Left lung (tissue), 10 donors: Measurements from ENCODE around the gene PRCC. TPM values are rescaled to one million over a fixed set of nuclear protein-coding genes. Genes with fewer than 3 reads are reported as not detected.
A peak's percentile ranks its signal among the peaks of the same experiment; 100 is the strongest.

Experiments
- ATAC-seq: fragments of 200-7000 bp; cut with Tn5 transposase; one replicate; pipeline ENCODE4 v1.9.1; 2020; ENCODE audit warnings: moderate library complexity
- DNase-seq, 4 donors: peaks; one replicate each; pipeline ENCODE4 v3.0.0-alpha.2; 2013 to 2020
- H3K27ac ChIP-seq, 2 donors: fragments of 200-600 bp; sonication (generic) in 1 of 2; one replicate each; pipeline versions ENCODE4 v1.5.0 to v1.8.0; 2020 to 2021
- H3K27me3 ChIP-seq, 2 donors: fragments of 200-600 bp; sonication (generic) in 1 of 2; one replicate each; pipeline versions ENCODE4 v1.5.0 to v1.8.0; 2020 to 2021
- H3K36me3 ChIP-seq, 2 donors: fragments of 200-600 bp; sonication (generic) in 1 of 2; one replicate each; pipeline versions ENCODE4 v1.5.0 to v1.8.0; 2020 to 2021
- H3K4me1 ChIP-seq, 2 donors: fragments of 200-600 bp; one replicate each; pipeline ENCODE4 v1.8.0; 2021
- H3K4me3 ChIP-seq, 2 donors: fragments of 200-600 bp; sonication (generic) in 1 of 2; one replicate each; pipeline versions ENCODE4 v1.5.0 to v1.8.0; 2020 to 2021; ENCODE audit warnings: mild to moderate bottlenecking in 1 of 2
- H3K9me3 ChIP-seq, 2 donors: fragments of 200-600 bp; sonication (generic) in 1 of 2; one replicate each; pipeline versions ENCODE4 v1.5.0 to v1.8.0; 2020 to 2021
- CTCF ChIP-seq, 2 donors: fragments of 200-600 bp; sonication (generic) in 1 of 2; IDR thresholded peaks; one replicate each; pipeline versions ENCODE4 v1.5.0 to v1.8.0; 2021; ENCODE audit warnings: antibody characterized with exemption in 2 of 2
- intact Hi-C, 2 donors: fragments of 100-400 bp; cut with DNase I; formaldehyde crosslinking; loops; one replicate each; pipeline versions ENCODE4 v1.11.2 to v1.14.2; 2022
- polyA plus RNA-seq, 6 donors: library from polyadenylated mRNA; unstranded; fragments of 120-200 nt; gene quantifications; one replicate each; pipeline ENCODE4 v1.2.1, GENCODE V29; 2013; ENCODE audit not compliant: insufficient read length in 6 of 6
- total RNA-seq, 2 donors: library from RNA; stranded (reverse); fragmentation: NEBNext Ultra II Directional; extraction: Animal tissue kit (Norgen Biotek cat#: 25700); gene quantifications; one replicate each; pipeline ENCODE4 v1.2.1, GENCODE V29; 2021
- donor health status: DM: no; HTN: yes; CAD: no.
- donor health status: DM: no; HTN: no; CAD: no.

The PRCC gene
- total and polyA plus RNA-seq, 8 donors: 40.7 to 106 (median 96.3) TPM

GRCh38 chr1:156728599-156729462 is 38.5 kb upstream of the PRCC start, which contains the start of gene ISG20L2:
TSS of gene ISG20L2 (minus strand) at chr1:156728766. CDS start at chr1:156727652, 1,114 bp downstream.
- peak within 1 kb of the TSS; percentile 53 to 64 for H3K4me3 ChIP-seq
- no peak for TF ChIP-seq CTCF (IDR thresholded peaks at IDR 0.05)
- DNase-seq (peak; percentile 94 to 99 (median 98)), ATAC-seq (peak; percentile 93)
- H3K9me3 ChIP-seq: no peaks in the 10 kb centered on the region
- H3K27me3 ChIP-seq: no peaks in the 10 kb centered on the region
- H3K4me1 ChIP-seq: peaks cover 32 to 55% of the 10 kb centered on the region in 2 donors
- intact Hi-C loops: no loop called here
- H3K36me3 ChIP-seq: peaks cover 0 to 43% of the 10 kb centered on the region in 2 donors
- peak within 1 kb of the TSS; percentile 89 to 98 for H3K27ac ChIP-seq

GRCh38 chr1:156733989-156734584 is 33.2 kb upstream of the PRCC start:
- Histone ChIP-seq H3K36me3 (peaks cover 0 to 59% of the 10 kb centered on the region in 2 donors), H3K4me3 (no peak overlapping the region), H3K9me3 (no peaks in the 10 kb centered on the region), H3K27ac (no peak overlapping the region), H3K4me1 (peaks cover 5 to 12% of the 10 kb centered on the region in 2 donors), H3K27me3 (no peaks in the 10 kb centered on the region)
- intact Hi-C loops: no loop called here
- DNase-seq: no peak
- TF ChIP-seq CTCF (IDR thresholded peaks at IDR 0.05): no peak
- no peak for ATAC-seq

GRCh38 chr1:156738407-156738806 is 28.9 kb upstream of the PRCC start:
- no peak for TF ChIP-seq CTCF (IDR thresholded peaks at IDR 0.05)
- Histone ChIP-seq H3K27ac (no peak overlapping the region), H3K9me3 (no peaks in the 10 kb centered on the region), H3K4me1 (peaks cover 5 to 29% of the 10 kb centered on the region in 2 donors), H3K4me3 (no peak overlapping the region), H3K36me3 (peaks cover 0 to 55% of the 10 kb centered on the region in 2 donors), H3K27me3 (no peaks in the 10 kb centered on the region)
- DNase-seq (no peak), ATAC-seq (no peak)
- intact Hi-C loops: loop anchor here in 1 of 2 donors (5.0 kb wide), 1 partner anchor 34 kb away; no protein-coding TSS in a partner anchor

- Histone ChIP-seq H3K4me1 (peaks cover 5 to 34% of the 10 kb centered on the region in 2 donors), H3K4me3 (no peak overlapping the region), H3K27me3 (no peaks in the 10 kb centered on the region), H3K27ac (no peak overlapping the region), H3K9me3 (no peaks in the 10 kb centered on the region), H3K36me3 (peaks cover 0 to 55% of the 10 kb centered on the region in 2 donors)
- intact Hi-C loops: loop anchor here in 1 of 2 donors (5.0 kb wide), 1 partner anchor 33 kb away; no protein-coding TSS in a partner anchor
- no peak for TF ChIP-seq CTCF (IDR thresholded peaks at IDR 0.05)
- DNase-seq (no peak), ATAC-seq (no peak)
Observed at GRCh38 chr1:156738916-156739315, 28.4 kb upstream of the PRCC start.

GRCh38 chr1:156740237-156740740 is 27.0 kb upstream of the PRCC start:
- ATAC-seq (peak; percentile 5), DNase-seq (no peak)
- Histone ChIP-seq H3K36me3 (peaks cover 0 to 62% of the 10 kb centered on the region in 2 donors), H3K27ac (peak overlapping the region in 1 of 2 donors; percentile 89), H3K9me3 (no peaks in the 10 kb centered on the region), H3K27me3 (no peaks in the 10 kb centered on the region), H3K4me3 (peak overlapping the region; percentile 83 to 90), H3K4me1 (peaks cover 5 to 48% of the 10 kb centered on the region in 2 donors)
- TF ChIP-seq CTCF (IDR thresholded peaks at IDR 0.05): no peak
- intact Hi-C loops: no loop called here
